ENCODE measurements around the gene TAAR2.

DNA sequence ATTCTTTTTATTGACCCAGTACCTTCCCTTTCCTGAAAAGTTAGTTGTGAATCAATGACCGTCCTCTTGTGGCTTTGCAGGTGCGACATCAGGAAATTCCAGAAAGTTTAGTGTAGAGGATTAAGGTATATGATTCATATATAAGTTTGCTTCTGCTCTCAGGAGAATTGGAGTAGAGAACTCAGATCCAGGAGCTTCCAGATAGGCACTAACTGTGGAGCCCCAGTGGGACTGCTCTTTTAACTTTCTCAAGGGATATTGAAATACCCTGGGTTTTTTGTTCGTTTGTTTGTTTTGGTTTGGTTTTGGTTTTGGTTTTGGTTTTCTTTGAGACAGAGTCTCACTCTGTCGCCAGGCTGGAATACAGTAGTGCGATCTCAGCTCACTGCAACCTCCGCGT lies 9.5 kb downstream of the TAAR2 start:
- TF ChIP-seq, protein P1, sequence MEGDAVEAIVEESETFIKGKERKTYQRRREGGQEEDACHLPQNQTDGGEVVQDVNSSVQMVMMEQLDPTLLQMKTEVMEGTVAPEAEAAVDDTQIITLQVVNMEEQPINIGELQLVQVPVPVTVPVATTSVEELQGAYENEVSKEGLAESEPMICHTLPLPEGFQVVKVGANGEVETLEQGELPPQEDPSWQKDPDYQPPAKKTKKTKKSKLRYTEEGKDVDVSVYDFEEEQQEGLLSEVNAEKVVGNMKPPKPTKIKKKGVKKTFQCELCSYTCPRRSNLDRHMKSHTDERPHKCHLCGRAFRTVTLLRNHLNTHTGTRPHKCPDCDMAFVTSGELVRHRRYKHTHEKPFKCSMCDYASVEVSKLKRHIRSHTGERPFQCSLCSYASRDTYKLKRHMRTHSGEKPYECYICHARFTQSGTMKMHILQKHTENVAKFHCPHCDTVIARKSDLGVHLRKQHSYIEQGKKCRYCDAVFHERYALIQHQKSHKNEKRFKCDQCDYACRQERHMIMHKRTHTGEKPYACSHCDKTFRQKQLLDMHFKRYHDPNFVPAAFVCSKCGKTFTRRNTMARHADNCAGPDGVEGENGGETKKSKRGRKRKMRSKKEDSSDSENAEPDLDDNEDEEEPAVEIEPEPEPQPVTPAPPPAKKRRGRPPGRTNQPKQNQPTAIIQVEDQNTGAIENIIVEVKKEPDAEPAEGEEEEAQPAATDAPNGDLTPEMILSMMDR (IDR thresholded peaks at IDR 0.05): no peak
- no peak for TF ChIP-seq ZFP36 (IDR thresholded peaks at IDR 0.05; ENCODE audit: borderline replicate concordance, partially characterized antibody)
- TF ChIP-seq POLR2A (IDR thresholded peaks at IDR 0.05; ENCODE audit: low read length): no peak
- no peak for TF ChIP-seq KDM1A (IDR thresholded peaks at IDR 0.05; ENCODE audit: low read depth)
- TF ChIP-seq RFX5 (IDR thresholded peaks at IDR 0.05): no peak
- TF ChIP-seq RNF2 (IDR thresholded peaks at IDR 0.05; ENCODE audit: borderline replicate concordance, low read depth): no peak
- TF ChIP-seq EHF (CRISPR knock-in tag; IDR thresholded peaks at IDR 0.05): no peak
- TF ChIP-seq USF2 (IDR thresholded peaks at IDR 0.05): no peak
- TF ChIP-seq RAD21 (conservative IDR thresholded peaks at IDR 0.05 in 1 of 2, IDR thresholded peaks at IDR 0.05 in 1 of 2): no peak
- TF ChIP-seq, protein P2, sequence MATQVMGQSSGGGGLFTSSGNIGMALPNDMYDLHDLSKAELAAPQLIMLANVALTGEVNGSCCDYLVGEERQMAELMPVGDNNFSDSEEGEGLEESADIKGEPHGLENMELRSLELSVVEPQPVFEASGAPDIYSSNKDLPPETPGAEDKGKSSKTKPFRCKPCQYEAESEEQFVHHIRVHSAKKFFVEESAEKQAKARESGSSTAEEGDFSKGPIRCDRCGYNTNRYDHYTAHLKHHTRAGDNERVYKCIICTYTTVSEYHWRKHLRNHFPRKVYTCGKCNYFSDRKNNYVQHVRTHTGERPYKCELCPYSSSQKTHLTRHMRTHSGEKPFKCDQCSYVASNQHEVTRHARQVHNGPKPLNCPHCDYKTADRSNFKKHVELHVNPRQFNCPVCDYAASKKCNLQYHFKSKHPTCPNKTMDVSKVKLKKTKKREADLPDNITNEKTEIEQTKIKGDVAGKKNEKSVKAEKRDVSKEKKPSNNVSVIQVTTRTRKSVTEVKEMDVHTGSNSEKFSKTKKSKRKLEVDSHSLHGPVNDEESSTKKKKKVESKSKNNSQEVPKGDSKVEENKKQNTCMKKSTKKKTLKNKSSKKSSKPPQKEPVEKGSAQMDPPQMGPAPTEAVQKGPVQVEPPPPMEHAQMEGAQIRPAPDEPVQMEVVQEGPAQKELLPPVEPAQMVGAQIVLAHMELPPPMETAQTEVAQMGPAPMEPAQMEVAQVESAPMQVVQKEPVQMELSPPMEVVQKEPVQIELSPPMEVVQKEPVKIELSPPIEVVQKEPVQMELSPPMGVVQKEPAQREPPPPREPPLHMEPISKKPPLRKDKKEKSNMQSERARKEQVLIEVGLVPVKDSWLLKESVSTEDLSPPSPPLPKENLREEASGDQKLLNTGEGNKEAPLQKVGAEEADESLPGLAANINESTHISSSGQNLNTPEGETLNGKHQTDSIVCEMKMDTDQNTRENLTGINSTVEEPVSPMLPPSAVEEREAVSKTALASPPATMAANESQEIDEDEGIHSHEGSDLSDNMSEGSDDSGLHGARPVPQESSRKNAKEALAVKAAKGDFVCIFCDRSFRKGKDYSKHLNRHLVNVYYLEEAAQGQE (IDR thresholded peaks at IDR 0.05): no peak
- no peak for TF ChIP-seq POLR2AphosphoS2 (conservative IDR thresholded peaks at IDR 0.05; ENCODE audit: low read length)

All from A549 (cell line).